GM08714 (cell line): ENCODE measurements around the gene KTI12.
"Not testable (repeated sequence)": the region's sequence is repeated elsewhere in the genome, so short reads cannot be mapped to it uniquely, and the experiment has no call there.

Source experiments
- H3K4me3 ChIP-seq: fragments of 200-500 bp; sonication (Bioruptor generic); 2 replicates; pipeline ENCODE4 v1.5.1; 2014; ENCODE audit warnings: mild to moderate bottlenecking, low read length, inconsistent platforms
- ZNF274 ChIP-seq: IDR thresholded peaks from 2 replicates; pipeline ENCODE4 v1.6.1; 2012; ENCODE audit warnings: mild to moderate bottlenecking, low read depth, low read length

KTI12 gene

GRCh38 chr1:52055066-52055865, 21.7 kb upstream of the KTI12 start, which contains the start of gene TXNDC12:
TXNDC12 (minus strand) TSS chr1:52055191; CDS start chr1:52055096, 95 bp downstream.
- no peak for TF ChIP-seq ZNF274
- peak within 1 kb of the TSS; percentile 91 for H3K4me3 ChIP-seq

GRCh38 chr1:52054496-52055065, 21.0 kb upstream of the KTI12 start:
- no peak for TF ChIP-seq ZNF274
- H3K4me3 ChIP-seq = peak overlapping the region; percentile 91

GRCh38 chr1:52053862-52054261, 20.3 kb upstream of the KTI12 start:
- peak overlapping the region; percentile 91 for H3K4me3 ChIP-seq
- TF ChIP-seq ZNF274 = no peak

GRCh38 chr1:52049337-52049736, 15.7 kb upstream of the KTI12 start:
- not testable (repeated sequence) for H3K4me3 ChIP-seq

- H3K4me3 ChIP-seq = not testable (repeated sequence)
These were observed 12.1 kb upstream of the KTI12 start for GRCh38 chr1:52045666-52046195.

- no peak for TF ChIP-seq ZNF274
- no peak overlapping the region for H3K4me3 ChIP-seq
These were observed 11.6 kb upstream of the KTI12 start for GRCh38 chr1:52045236-52045635.

- TF ChIP-seq ZNF274 = no peak
These were observed 8.1 kb upstream of the KTI12 start for GRCh38 chr1:52041551-52042185.

GRCh38 chr1:52037909-52038308, 4.3 kb upstream of the KTI12 start:
- no peak for TF ChIP-seq ZNF274
- no peak overlapping the region for H3K4me3 ChIP-seq

More at GRCh38 chr1:52041551-52042185, 8.1 kb upstream of the KTI12 start:
- H3K4me3 ChIP-seq = no peak overlapping the region

- TF ChIP-seq ZNF274 = no peak
These were observed 3.8 kb upstream of the KTI12 start for GRCh38 chr1:52037402-52037814.

GRCh38 chr1:52034050-52034384, 407 bp upstream of the KTI12 start:
- peak overlapping the region; percentile 87; the same call in 1 of the 2 replicates for H3K4me3 ChIP-seq
- TF ChIP-seq ZNF274 = no peak

More at GRCh38 chr1:52037402-52037814, 3.8 kb upstream of the KTI12 start:
- no peak overlapping the region for H3K4me3 ChIP-seq

GRCh38 chr1:52032785-52033131, 852 bp downstream of the KTI12 start:
- TF ChIP-seq ZNF274 = no peak
- H3K4me3 ChIP-seq = peak overlapping the region; percentile 87

- no peak for TF ChIP-seq ZNF274
- H3K4me3 ChIP-seq = peak overlapping the region; percentile 87
These were observed 1.4 kb downstream of the KTI12 start for GRCh38 chr1:52032124-52032784.

- H3K4me3 ChIP-seq = not testable (repeated sequence)
These were observed 4.8 kb downstream of the KTI12 start for GRCh38 chr1:52028839-52029238.

- no peak overlapping the region for H3K4me3 ChIP-seq
- no peak for TF ChIP-seq ZNF274
These were observed 5.3 kb downstream of the KTI12 start for GRCh38 chr1:52028328-52028727.

- no peak for TF ChIP-seq ZNF274
- H3K4me3 ChIP-seq = no peak overlapping the region
These were observed 7.3 kb downstream of the KTI12 start for GRCh38 chr1:52026278-52026677.
